ENCODE data around the gene CCL28. TPM values are rescaled to one million over a fixed set of nuclear protein-coding genes. Genes with fewer than 3 reads are reported as not detected.

CCL28 gene
- total and polyA plus RNA-seq, 12 donors: 0.10 to 0.59 (median 0.32) TPM; not detected in 1

GRCh38 chr5:43420241-43420640, 8.1 kb upstream of the CCL28 start:
- no peak for DNase-seq
- Histone ChIP-seq H3K27me3 (no peaks in the 10 kb centered on the region), H3K36me3 (no peaks in the 10 kb centered on the region), H3K4me1 (no peaks in the 10 kb centered on the region), H3K27ac (no peak overlapping the region), H3K4me3 (no peak overlapping the region), H3K9me3 (no peaks in the 10 kb centered on the region)
- no peak for ATAC-seq
- TF ChIP-seq CTCF (IDR thresholded peaks at IDR 0.05): no peak
- intact Hi-C loops (cut with DNase I): no loop called here
- WGBS, 2 donors: 53 to 69% methylated on average over 4 of the region's 4 CpGs

GRCh38 chr5:43418561-43418960, 6.4 kb upstream of the CCL28 start:
- no peak for TF ChIP-seq CTCF (IDR thresholded peaks at IDR 0.05)
- H3K27ac ChIP-seq: no peak overlapping the region
- intact Hi-C loops (cut with DNase I): no loop called here
- WGBS, 2 donors: 87 to 91% methylated on average over 2 of the region's 2 CpGs
- H3K36me3 ChIP-seq: no peaks in the 10 kb centered on the region
- ATAC-seq (no peak), DNase-seq (no peak)
- no peaks in the 10 kb centered on the region for H3K27me3 ChIP-seq
- no peaks in the 10 kb centered on the region for H3K9me3 ChIP-seq
- no peaks in the 10 kb centered on the region for H3K4me1 ChIP-seq
- H3K4me3 ChIP-seq: no peak overlapping the region

GRCh38 chr5:43416803-43417394, 4.7 kb upstream of the CCL28 start:
- 59 to 68% methylated on average over 3 of the region's 3 CpGs for WGBS, 2 donors
- no peak overlapping the region for H3K4me3 ChIP-seq
- H3K4me1 ChIP-seq: no peaks in the 10 kb centered on the region
- no peak for TF ChIP-seq CTCF (IDR thresholded peaks at IDR 0.05)
- H3K36me3 ChIP-seq: no peaks in the 10 kb centered on the region
- no peak for ATAC-seq
- no peak overlapping the region for H3K27ac ChIP-seq
- no peak for DNase-seq
- intact Hi-C loops (cut with DNase I): no loop called here
- no peaks in the 10 kb centered on the region for H3K27me3 ChIP-seq
- no peaks in the 10 kb centered on the region for H3K9me3 ChIP-seq

- 65 to 69% methylated on average over 3 of the region's 3 CpGs for WGBS, 2 donors
- no peak for ATAC-seq
- intact Hi-C loops (cut with DNase I): no loop called here
- Histone ChIP-seq H3K27ac (no peak overlapping the region), H3K27me3 (no peaks in the 10 kb centered on the region), H3K4me3 (no peak overlapping the region), H3K9me3 (no peaks in the 10 kb centered on the region), H3K4me1 (no peaks in the 10 kb centered on the region), H3K36me3 (no peaks in the 10 kb centered on the region)
- TF ChIP-seq CTCF (IDR thresholded peaks at IDR 0.05): no peak
- no peak for DNase-seq
Measured at GRCh38 chr5:43415935-43416802, 4.0 kb upstream of the CCL28 start.
